Measurements from ENCODE around the gene ANKRD13B. TPM values are rescaled to one million over a fixed set of nuclear protein-coding genes. Genes with fewer than 3 reads are reported as not detected.

Gene ANKRD13B
- total RNA-seq, 1 experiment from 2014 or later = 2.9 TPM

DNA sequence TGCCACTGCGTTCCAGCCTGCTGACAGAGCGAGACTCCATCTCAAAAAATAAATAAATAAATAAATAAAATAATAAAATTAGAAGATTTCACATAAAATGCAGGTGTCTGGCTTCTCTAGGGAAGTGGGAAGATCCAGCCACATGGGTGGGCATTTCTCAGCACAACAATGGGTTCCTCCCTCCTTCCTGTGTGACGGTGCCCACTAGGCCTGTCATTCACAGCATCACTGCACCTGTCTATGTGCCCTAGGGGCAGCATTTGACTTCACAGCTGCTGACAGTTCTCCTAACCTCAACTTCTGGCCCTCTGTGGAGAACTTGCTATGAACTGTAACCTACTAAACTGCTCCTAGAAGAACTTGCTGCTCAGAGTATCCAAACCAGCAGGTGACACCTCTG is 29.1 kb upstream of the ANKRD13B start:
- Histone ChIP-seq H3K27ac (no peak overlapping the region), H3K4me1 (replicated peaks) (peaks cover 21% of the 10 kb centered on the region), H3K9me3 (replicated peaks) (no peaks in the 10 kb centered on the region), H3K36me3 (peaks cover 2% of the 10 kb centered on the region), H3K4me3 (no peak overlapping the region), H3K27me3 (replicated peaks) (no peaks in the 10 kb centered on the region)
- no peak for DNase-seq (ENCODE audit: low read depth in 1 of 2, low spot score in 2 of 2)

DNA sequence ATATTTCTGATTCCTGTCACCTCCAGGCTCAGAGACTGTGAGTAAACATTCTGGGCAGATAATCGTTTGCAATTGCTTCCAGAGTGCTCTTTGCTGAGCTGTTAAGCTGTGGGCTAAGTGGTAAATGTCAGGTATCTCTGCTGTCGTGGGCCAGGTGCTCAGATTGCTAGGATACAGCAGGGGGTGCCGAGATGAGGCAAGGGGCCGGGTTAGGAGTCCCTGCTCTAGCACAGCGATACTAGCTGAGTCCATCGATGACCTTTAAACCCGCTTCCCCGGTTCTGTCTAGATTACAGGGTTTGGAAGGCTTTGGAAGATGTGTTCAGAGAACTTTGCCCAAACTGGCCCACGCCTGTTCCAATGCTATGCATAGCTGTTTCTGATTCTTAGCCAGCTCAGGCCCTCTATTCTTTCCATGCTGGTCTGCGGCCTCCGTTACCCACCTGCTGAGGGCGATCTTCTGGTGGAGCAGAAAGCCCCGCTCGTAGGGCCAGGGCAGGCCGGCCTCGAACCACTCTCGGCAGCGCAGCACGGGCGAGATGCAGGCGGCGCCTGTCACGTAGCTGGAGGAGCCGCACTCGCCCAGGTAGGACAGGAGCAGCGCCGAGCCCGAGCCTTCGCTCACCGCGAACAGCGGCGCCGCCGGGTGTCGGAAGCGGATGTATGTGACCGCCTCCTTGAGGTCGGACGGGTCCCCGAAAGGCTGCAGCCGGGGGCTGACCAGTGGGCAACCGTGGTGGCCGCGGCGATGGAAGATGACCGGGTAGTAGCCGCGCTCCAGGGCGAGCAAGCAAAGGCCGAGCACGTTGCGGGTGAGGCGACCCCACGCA is 27.1 kb upstream of the ANKRD13B start:
- no peak for DNase-seq (ENCODE audit: low read depth in 1 of 2, low spot score in 2 of 2)

DNA sequence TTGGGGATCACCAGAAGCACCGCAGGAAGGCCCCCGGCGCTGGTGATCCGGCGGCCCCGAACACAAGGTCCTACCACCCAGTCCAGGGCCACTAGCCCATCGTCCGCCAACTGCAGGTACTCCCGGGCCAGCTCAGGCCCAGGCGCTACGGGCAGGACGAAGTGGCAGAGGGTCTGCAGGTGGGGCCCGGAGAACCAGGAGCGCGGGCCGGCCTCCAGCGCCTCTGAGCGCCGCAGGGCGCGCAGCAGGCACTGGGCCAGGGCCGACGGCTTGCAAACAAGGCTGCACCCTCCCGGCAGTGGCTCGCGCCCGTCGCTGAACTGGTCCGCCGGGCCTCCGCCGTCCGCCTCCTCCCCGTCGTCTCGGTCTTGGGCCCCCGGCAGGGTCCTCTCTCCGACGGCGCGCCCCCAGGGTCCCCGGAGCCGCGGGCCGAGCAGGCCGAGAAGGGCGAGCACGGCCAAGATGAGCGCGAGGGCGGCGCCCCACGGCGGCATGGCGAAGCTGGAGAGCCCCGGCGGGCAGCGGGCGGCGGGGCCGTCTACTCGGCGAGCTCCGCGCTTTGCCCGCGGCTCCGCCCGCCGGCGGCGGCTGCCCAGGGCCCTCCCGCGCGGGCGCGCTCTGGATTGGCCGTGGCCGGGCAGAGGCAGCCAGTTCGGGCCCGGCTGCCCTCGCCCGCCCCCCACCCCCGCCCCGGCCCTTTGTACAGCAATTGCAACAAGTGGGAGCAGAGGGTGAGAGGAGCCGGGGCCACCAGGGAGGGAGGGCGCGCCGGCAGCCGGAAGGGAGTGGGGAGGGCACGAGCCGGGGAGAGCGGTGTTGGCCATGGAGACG is 26.2 kb upstream of the ANKRD13B start, which contains the start of gene ABHD15:
TSS of gene ABHD15 (minus strand) at position 565 of the 831 bp plus-strand sequence. CDS start at position 494, 71 bp downstream.
- DNase-seq (ENCODE audit: low read depth in 1 of 2, low spot score in 2 of 2) = peak; percentile 60 to 67
- H3K36me3 ChIP-seq = peaks cover 16% of the 10 kb centered on the region
- H3K27me3 ChIP-seq (replicated peaks) = no peaks in the 10 kb centered on the region
- peak within 1 kb of the TSS; percentile 84 for H3K4me3 ChIP-seq
- peaks cover 29% of the 10 kb centered on the region for H3K4me1 ChIP-seq (replicated peaks)
- no peaks in the 10 kb centered on the region for H3K9me3 ChIP-seq (replicated peaks)
- H3K27ac ChIP-seq = 0 out of 2 replicates have a peak within 1 kb of the TSS, but pooled peaks have one; percentile 3

More for the DNA sequence above, 27.1 kb upstream of the ANKRD13B start:
- Histone ChIP-seq H3K9me3 (replicated peaks) (no peaks in the 10 kb centered on the region), H3K4me3 (peak overlapping the region; percentile 84), H3K36me3 (peaks cover 10% of the 10 kb centered on the region), H3K4me1 (replicated peaks) (peaks cover 29% of the 10 kb centered on the region), H3K27me3 (replicated peaks) (no peaks in the 10 kb centered on the region), H3K27ac (no peak overlapping the region)

DNA sequence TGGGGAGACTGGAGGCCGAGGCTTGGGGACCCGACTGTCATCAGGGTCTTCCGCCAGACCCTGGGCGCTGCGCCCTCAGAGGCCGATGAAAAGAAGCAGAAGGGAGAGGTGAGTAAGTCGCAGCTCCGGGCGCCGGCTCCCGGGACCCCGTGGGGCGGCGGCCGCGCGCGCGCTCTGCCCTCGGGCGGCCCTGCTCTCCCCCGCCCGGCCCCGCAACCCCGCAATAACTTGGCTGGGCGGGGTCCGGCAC is 25.7 kb upstream of the ANKRD13B start:
- DNase-seq (ENCODE audit: low read depth in 1 of 2, low spot score in 2 of 2) = peak in 1 of 2 experiments; percentile 56
- H3K36me3 ChIP-seq = peaks cover 19% of the 10 kb centered on the region
- H3K27ac ChIP-seq = 0 out of 2 replicates have a peak overlapping the region, but pooled peaks have one; percentile 3

DNA sequence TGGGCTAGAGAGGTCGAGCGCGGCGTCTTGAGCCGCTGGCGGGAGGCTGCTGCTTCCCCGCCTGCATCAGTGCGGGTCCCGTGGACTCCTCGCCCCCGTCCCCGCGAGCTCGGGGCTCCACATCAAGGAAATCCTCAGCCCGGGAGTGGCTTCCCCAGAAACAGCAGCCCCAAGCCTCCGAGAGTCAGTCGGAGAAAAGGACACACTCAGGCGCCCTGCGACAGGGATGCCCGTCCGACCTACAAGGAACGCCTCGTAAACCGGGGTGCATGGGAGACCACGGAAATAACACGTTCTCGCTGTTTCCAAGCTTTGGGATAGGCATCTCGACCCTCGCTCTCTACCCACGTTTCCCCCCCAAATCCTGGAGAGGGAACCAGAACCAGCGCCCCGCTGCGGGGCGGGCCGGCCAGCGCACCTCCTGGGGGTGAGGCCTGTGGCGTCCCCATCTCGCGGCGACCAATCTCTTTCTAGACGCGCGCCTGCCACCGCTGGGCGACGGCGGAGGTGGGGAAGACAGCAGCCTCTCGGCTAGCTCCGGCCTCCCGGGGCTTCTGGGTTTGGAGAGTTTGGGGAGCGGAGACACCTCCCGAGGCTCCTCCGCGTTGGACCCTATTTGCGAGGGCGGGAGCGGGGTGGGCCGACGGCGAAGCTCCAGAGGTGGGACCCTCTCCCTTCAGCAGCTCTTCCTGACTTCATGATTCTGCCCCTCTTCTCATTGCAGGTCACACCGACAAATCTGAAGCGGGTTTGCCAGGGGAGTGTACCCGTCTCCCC is 25.2 kb upstream of the ANKRD13B start:
- Histone ChIP-seq H3K36me3 (peaks cover 19% of the 10 kb centered on the region), H3K4me3 (peak overlapping the region; percentile 84), H3K4me1 (replicated peaks) (peaks cover 29% of the 10 kb centered on the region), H3K27ac (peak overlapping the region; percentile 26; the same call in 1 of the 2 replicates), H3K27me3 (replicated peaks) (no peaks in the 10 kb centered on the region), H3K9me3 (replicated peaks) (no peaks in the 10 kb centered on the region)
- DNase-seq (ENCODE audit: low read depth in 1 of 2, low spot score in 2 of 2) = peak; percentile 76 to 78

More for the DNA sequence above, 25.7 kb upstream of the ANKRD13B start:
- H3K4me1 ChIP-seq (replicated peaks) = peaks cover 29% of the 10 kb centered on the region
- H3K4me3 ChIP-seq = peak overlapping the region; percentile 84
- H3K27me3 ChIP-seq (replicated peaks) = no peaks in the 10 kb centered on the region
- no peaks in the 10 kb centered on the region for H3K9me3 ChIP-seq (replicated peaks)

DNA sequence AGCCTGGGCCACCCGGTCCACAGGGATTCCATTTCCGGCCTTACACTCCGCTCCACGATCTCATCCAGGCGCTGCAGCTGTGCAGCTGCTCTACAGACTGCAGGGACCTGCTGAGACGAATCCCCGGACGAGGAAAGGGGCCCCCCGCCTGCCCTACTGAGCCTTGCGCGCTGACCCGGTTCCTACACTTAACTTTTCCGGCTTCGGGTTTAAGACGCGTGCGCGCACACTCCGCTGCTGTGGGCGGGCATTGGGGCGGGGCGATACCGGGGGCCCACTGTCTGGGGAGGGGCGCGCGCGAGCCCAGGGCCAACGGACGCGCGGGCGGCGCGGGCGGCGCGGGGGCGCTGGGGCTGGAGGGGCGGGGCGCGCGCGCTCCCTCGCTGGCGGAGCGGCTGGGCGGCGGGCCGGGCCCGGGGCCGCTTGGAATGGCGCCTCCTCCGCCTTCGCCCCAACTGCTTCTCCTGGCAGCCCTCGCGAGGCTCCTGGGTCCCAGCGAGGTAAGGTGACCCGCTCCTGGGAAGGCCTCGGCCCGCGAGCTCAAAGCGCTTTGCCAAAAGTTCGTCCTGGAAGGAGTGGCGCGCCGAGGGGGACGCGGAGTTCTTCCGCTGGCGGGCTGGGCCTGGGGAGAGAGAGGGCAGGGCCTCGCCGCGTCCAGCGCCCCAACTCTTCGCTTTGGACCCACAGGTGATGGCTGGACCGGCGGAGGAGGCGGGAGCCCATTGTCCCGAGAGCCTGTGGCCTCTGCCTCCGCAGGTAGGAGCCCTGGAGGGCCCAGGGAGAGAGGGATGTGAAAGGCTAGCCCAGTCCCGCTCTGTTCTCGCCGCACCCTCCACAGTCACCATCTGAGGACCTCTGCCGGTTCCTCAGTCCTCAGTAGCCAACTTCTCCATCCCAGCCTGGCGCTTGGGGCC is 24.3 kb upstream of the ANKRD13B start, which contains the start of gene TP53I13:
TSS of gene TP53I13 (plus strand) at position 371 of the 914 bp plus-strand sequence. CDS start at position 429, 58 bp downstream.
- H3K27ac ChIP-seq = peak within 1 kb of the TSS; percentile 50
- no peaks in the 10 kb centered on the region for H3K27me3 ChIP-seq (replicated peaks)
- no peaks in the 10 kb centered on the region for H3K9me3 ChIP-seq (replicated peaks)
- peak within 1 kb of the TSS; percentile 84 for H3K4me3 ChIP-seq
- peaks cover 29% of the 10 kb centered on the region for H3K4me1 ChIP-seq (replicated peaks)
- peaks cover 28% of the 10 kb centered on the region for H3K36me3 ChIP-seq
- DNase-seq (ENCODE audit: low read depth in 1 of 2, low spot score in 2 of 2) = peak; percentile 83 to 88

DNA sequence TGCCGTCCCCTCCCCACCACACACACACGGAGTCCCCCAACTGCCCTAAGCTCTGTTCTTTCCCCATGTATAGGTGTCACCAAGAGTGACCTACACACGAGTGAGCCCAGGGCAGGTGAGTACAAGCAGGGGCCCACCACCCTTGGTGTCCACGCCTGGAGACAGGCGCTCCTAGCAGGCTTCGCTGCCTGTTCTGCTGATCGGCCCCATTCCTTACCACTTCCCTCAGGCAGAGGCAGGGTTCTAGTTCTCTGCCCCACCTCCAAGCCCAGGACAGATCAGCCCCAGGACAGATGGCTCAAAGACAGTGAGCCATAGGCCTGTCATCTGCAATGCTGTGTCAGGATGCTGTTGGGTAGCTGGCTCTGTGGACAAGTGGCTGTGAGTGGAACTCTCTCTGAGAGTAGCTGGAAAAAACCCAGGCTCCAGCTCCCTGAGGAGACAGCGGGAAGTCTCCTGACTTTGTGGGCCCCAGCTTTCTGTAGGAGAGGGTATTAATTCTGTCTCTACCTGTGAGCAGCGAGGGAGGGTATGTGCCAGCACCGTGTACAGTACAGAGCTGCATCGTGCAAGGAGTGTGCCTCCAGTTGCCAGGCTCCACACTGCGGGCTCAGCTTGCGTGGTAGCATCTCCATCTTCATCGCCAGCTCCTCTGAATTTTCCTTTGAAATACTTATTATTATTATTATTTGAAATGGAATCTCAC is 23.5 kb upstream of the ANKRD13B start:
- Histone ChIP-seq H3K9me3 (replicated peaks) (no peaks in the 10 kb centered on the region), H3K27me3 (replicated peaks) (no peaks in the 10 kb centered on the region), H3K4me3 (peak overlapping the region; percentile 84), H3K36me3 (peaks cover 33% of the 10 kb centered on the region), H3K27ac (no peak overlapping the region; the same call in 1 of the 2 replicates), H3K4me1 (replicated peaks) (peaks cover 29% of the 10 kb centered on the region)
- peak in 1 of 2 experiments; percentile 12 for DNase-seq (ENCODE audit: low read depth in 1 of 2, low spot score in 2 of 2)

DNA sequence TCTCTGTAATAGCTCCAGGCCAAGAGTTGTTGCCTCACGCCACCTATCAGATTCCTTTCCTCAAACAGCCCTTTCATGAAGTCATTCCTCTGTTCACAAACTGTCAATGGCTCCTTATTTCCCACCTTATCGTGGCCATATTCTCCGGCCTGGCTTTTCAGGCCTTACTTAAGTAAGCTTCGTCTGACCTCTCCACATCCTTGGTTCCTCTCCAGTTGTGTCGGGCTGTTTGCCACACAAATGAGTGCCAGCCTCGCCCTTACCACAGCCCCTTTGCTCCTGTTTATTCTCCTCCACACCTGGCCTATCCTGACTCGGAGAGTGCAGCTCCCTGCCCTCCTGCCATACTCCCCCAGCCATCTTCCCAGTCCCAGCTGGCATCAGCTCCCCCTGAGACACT is 22.4 kb upstream of the ANKRD13B start:
- peaks cover 45% of the 10 kb centered on the region for H3K36me3 ChIP-seq
- H3K27me3 ChIP-seq (replicated peaks) = no peaks in the 10 kb centered on the region
- peaks cover 29% of the 10 kb centered on the region for H3K4me1 ChIP-seq (replicated peaks)
- H3K4me3 ChIP-seq = no peak overlapping the region
- H3K27ac ChIP-seq = no peak overlapping the region
- DNase-seq (ENCODE audit: low read depth in 1 of 2, low spot score in 2 of 2) = peak in 1 of 2 experiments; percentile 33
- H3K9me3 ChIP-seq (replicated peaks) = no peaks in the 10 kb centered on the region

DNA sequence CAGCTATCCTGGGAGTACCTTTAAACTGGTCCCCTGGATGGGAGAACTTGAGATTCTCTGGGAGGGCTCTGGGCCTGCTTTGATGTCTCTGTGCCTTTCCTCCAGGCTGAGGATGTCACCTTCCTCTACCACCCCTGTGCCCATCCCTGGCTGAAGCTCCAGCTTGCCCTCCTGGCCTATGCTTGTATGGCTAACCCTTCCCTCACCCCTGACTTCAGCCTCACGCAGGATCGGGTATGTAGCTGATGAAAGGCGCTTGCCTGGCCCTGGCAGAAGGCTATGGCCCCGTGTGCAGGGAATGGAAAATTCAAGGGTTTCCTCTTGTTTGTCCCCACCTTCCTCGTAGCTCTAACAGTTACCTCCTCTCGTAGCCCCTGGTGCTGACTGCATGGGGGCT is 21.4 kb upstream of the ANKRD13B start:
- Histone ChIP-seq H3K4me1 (replicated peaks) (peaks cover 23% of the 10 kb centered on the region), H3K27me3 (replicated peaks) (no peaks in the 10 kb centered on the region), H3K4me3 (no peak overlapping the region)

DNA sequence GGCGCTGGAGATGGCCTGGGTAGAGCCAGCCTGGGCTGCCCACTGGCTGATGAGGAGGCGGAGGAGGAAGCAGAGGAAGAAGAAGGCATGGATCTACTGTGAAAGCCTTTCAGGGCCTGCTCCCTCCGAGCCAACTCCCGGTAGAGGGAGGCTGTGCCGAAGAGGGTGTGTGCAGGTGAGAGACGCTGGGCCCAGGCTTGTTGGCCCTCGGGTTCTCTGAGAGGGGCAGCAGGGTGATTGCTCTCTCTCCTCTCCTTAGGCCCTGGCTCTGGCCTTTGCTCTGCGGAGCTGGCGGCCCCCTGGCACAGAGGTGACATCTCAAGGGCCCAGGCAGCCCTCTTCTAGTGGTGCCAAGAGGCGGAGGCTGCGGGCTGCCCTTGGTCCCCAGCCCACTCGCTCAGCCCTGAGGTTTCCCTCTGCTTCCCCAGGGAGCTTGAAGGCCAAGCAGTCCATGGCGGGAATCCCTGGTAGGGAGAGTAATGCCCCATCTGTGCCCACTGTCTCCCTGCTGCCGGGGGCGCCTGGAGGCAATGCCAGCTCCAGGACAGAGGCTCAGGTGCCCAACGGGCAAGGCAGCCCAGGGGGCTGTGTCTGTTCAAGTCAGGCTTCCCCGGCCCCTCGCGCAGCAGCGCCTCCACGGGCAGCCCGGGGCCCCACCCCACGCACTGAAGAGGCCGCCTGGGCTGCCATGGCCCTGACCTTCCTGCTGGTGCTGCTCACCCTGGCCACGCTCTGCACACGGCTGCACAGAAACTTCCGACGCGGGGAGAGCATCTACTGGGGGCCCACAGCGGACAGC is 20.9 kb upstream of the ANKRD13B start:
- no peak for DNase-seq (ENCODE audit: low read depth in 1 of 2, low spot score in 2 of 2)
- no peaks in the 10 kb centered on the region for H3K9me3 ChIP-seq (replicated peaks)

More for the DNA sequence above, 21.4 kb upstream of the ANKRD13B start:
- no peaks in the 10 kb centered on the region for H3K9me3 ChIP-seq (replicated peaks)
- peaks cover 54% of the 10 kb centered on the region for H3K36me3 ChIP-seq
- no peak for DNase-seq (ENCODE audit: low read depth in 1 of 2, low spot score in 2 of 2)
- no peak overlapping the region for H3K27ac ChIP-seq

DNA sequence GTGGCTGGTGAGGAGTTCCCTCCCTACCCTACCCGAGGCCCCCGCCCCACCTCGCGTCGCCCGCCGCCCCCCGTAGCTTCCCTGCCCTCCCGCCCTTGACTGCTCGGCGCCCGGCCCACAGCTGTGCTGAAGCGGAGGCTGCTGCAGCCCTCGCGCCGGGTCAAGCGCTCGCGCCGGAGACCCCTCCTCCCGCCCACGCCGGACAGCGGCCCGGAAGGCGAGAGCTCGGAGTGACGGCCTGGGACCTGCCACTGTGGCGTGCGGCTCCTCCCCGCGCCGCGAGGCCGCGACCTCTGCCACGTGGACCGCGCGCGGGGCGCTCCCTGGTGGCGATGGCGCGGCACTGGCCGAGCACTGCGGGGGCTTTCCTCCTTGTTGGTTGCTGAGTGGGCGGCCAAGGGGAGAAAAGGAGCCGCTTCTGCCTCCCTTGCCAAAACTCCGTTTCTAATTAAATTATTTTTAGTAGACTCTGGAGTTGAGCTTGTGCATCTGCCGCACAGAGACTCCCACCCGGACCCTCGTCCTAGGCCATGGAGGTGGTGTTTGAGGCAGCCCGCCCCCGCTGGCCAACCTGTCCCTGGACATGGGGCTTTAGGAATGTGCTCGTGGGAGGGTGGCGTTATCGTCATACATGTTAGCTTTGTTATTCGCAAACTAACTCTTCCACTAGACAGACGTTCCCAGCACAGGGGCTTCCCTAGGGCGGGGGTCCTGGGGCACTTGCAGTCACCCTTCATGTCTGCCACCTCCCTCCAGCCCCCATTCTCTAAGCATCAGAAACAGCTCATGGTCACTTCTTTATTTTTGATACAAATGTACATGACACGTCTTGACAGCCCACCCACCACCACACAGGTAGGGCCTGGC is 20.0 kb upstream of the ANKRD13B start:
- Histone ChIP-seq H3K9me3 (replicated peaks) (no peaks in the 10 kb centered on the region), H3K4me3 (no peak overlapping the region), H3K27ac (no peak overlapping the region), H3K4me1 (replicated peaks) (peaks cover 12% of the 10 kb centered on the region), H3K27me3 (replicated peaks) (no peaks in the 10 kb centered on the region), H3K36me3 (peaks cover 69% of the 10 kb centered on the region)
- DNase-seq (ENCODE audit: low read depth in 1 of 2, low spot score in 2 of 2) = peak in 1 of 2 experiments; percentile 39

More for the DNA sequence above, 20.9 kb upstream of the ANKRD13B start:
- H3K36me3 ChIP-seq = peaks cover 60% of the 10 kb centered on the region
- H3K4me3 ChIP-seq = no peak overlapping the region
- H3K27ac ChIP-seq = no peak overlapping the region
- H3K27me3 ChIP-seq (replicated peaks) = no peaks in the 10 kb centered on the region
- H3K4me1 ChIP-seq (replicated peaks) = peaks cover 20% of the 10 kb centered on the region

Data from SJSA1 (cell line).